ENCODE data around the gene TMEM72.

TMEM72 gene

DNA sequence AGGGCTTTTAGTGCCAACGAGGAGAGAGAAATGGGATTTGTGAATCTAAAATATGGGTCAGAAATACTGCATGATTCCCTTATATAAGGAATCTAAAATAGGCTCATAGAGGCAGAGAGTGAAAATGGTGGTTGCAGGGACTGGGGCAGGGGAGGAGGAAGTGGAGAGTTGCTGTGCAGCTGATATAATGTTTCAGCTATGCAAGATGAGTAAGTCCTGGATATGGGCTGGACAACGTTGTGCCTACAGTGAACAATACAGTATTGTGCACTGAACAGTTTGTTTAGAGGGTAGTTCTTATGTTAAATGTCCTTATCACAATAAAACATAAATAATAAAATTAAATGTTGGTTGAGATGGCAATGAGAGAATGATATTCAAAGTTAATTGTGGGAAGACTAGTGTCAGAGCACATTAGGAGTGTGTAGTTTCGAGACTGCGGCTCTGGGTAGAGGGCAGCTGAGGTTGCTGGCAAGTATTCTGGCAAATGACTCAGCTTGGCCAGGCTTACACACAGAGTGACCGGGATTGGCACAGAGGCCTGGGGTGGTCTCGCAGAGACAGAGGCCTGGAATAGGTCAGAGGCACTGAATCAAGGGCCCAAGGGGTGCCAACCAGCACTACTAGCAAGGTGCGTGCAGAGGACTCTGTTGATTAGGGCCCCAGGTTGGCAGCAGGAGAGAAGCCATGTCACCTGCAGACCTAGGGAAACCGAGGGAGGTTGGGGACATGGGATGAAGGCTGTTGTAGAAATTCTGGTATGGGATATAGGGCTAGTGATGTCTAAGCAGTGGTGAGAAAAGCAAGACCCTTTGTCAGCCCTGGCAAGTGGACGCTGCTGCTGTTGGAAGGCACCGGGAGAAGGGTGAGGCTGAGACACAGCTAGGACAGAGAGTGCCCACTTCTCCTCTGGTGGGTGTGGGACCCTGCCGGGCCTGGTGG, 70.3 kb downstream of the TMEM72 start:
- peak; percentile 10 for DNase-seq

DNA sequence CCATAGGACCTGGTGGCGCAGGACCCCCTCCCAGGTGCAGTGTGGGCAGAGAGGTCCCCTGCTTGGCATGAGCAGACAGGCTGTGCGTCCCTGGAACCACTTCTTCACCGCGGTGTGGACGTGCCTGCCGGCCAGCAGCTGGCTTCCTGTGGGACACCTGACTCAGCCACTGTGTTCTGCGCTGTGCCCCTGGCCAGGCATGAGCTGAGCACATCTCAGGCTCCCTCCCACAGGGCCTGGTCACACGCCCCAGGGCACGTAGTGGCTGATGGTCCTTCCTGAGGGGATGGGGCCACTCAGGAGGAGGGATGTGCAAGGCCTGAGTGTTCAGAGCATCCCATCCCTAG, 71.0 kb downstream of the TMEM72 start:
- DNase-seq: no peak

DNA sequence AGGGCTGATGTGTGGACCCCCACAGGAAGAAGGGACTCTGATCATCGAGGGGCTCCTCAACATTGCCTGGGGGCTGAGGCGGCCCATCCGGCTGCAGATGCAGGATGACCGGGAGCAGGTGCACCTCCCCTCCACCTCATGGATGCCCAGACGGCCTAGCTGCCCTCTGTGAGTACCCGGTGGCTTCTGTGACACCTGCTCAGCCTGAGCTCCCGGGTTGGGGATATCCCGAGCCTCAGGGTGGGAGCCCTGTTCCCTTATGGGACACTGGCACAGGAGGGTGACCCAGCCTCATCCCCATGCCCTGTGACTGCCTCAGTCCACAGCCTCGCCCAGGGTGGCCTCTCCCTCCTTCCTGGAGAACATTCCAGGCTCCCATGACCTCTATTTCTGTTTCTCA, 71.4 kb downstream of the TMEM72 start:
- DNase-seq: no peak

DNA sequence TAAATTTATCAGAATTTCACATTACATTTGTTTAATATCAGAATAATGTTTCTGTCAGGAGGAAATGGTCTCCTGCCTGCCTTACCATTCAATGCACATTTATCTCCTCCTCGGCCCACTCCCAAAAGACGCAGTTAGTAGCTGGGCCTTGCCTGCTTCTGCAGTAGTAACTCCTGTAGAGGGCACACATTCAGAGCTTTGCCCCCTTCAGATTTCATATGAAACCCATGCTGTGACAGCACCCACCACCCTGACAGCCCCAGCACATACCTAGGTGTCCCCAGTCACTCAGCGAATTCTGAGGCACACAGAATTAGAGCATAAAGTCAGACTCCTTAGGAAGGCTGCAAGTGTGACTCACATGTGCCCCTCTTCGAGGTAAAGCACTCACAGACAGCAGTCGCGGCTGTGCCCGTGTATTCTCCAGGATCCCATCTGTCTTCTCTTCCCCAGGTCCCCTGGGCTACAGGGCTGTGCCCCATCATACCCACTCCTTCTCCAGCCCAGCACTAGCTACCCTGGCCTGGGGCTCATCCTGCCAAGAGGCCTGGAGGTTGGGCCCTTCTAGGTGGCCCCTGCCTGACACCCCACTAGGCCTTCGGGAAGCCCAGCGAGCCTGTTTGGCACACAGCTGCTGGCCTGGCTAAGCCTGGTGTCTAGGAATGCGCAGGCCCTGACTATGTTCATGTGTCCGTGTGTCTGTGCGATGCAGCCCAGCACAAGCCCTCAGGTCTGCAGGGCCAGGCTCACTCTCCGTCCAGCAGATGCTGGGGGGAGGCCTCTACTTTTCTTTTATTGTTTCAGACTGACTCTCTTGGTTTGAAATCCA, 72.1 kb downstream of the TMEM72 start:
- DNase-seq: no peak

DNA sequence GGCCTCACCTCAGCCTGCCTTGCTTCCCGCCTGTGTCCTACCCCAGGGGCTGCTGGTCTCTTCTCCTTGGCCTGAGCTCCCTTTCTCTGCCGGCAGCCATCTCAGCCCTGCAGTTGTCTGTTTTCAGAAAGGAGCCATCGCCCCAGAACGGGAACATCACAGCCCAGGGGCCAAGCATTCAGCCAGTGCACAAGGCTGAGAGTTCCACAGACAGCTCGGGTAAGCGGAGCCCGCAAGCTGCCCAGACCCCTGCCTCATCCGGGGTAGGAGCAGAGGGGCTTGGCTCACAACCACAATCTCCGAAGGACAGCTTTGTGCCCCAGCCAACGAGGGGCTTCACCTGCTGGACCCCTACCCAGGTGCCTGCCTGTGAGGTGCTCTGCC, 72.8 kb downstream of the TMEM72 start:
- DNase-seq: no peak

DNA sequence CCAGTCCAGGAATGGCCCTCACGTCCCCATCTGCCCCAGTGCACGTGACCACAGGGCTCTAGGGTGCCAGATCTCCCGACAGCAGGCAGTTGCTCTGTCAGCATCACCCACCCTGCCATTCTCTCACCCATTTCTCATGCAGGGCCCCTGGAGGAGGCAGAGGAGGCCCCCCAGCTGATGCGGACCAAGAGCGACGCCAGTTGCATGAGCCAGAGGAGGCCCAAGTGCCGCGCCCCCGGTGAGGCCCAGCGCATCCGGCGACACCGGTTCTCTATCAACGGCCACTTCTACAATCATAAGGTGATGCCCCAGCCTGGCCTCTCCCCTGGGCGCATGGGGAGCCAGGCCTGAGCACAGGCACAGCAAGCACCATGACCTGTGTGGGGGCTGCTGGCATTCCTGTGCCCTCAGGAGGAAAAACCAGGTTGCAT, 73.5 kb downstream of the TMEM72 start:
- no peak for DNase-seq

DNA sequence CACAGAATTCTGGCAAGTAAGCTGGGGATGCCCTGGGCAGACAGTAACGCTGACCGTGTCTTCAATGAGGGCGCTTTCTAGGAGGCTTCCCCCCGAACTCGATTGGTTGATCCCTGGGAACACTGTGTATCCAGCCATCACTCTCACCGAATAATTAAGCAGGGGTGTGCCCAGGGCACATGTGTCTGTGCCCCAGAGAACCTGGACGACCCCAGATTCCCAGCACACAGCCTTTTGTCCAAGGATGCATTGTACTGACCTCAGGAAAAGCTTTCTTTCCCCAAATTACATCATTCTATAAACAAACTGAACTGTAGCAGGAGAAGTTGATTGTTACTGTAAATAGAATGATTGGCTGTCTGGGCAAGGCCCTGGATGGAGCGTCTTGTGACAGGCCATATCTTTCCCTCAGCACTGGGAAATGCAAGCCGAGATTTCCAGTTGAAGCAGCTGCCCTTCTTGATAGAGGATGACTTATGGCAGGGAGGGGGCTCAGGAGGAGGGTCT, 74.1 kb downstream of the TMEM72 start:
- no peak for DNase-seq

DNA sequence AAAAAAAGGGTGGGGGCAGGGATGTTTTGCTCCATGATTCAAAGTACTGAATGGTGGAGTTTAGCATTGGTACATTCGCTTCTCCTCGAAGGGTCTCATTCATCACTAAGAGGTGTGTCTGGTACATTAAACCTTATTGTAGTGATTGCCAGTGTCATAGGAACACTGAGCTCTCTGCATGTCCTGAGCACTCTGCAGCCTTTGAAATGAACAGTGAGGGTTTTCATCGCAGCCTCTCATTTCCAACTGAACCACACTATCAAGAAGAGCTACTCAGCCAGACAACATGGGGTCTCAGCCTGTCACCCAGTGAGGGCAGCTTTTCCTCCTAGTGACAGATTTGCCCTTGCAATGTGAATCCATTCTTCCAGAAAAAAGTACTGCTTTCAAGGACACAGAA, 75.0 kb downstream of the TMEM72 start:
- no peak for DNase-seq
